Ishikawa (cell line): ENCODE measurements around the gene LMAN1L.

Source experiments
- CEBPB ChIP-seq: IDR thresholded peaks from 2 replicates; pipeline ENCODE4 v1.6.1; 2012
- CREB1 ChIP-seq: IDR thresholded peaks from 2 replicates; pipeline ENCODE4 v1.6.1; 2012; ENCODE audit warnings: low read depth
- EGR1 ChIP-seq: IDR thresholded peaks from 2 replicates; pipeline ENCODE4 v1.6.1; 2012
- EP300 ChIP-seq: IDR thresholded peaks from 2 replicates; pipeline ENCODE4 v1.6.1; 2012; ENCODE audit warnings: borderline replicate concordance
- FOXM1 ChIP-seq: IDR thresholded peaks from 2 replicates; pipeline ENCODE4 v1.6.1; 2012; ENCODE audit warnings: low read depth, borderline replicate concordance
- TAF1 ChIP-seq: IDR thresholded peaks from 2 replicates; pipeline ENCODE4 v1.6.1; 2012; ENCODE audit warnings: low read depth, mild to moderate bottlenecking
- YY1 ChIP-seq: IDR thresholded peaks from 2 replicates; pipeline ENCODE4 v1.6.1; 2012; ENCODE audit warnings: low read depth
- ZBTB7A ChIP-seq: IDR thresholded peaks from 2 replicates; pipeline ENCODE4 v1.6.1; 2012; ENCODE audit warnings: low read depth
- TF ChIP-seq, protein P1 (sequence below): IDR thresholded peaks from 2 replicates; pipeline ENCODE4 v1.6.1; 2012; ENCODE audit warnings: low read depth, mild to moderate bottlenecking
- TF ChIP-seq, protein P2 (sequence below): IDR thresholded peaks from 2 replicates; pipeline ENCODE4 v1.6.1; 2012
- TF ChIP-seq, protein P3 (sequence below): IDR thresholded peaks from 2 replicates; pipeline ENCODE4 v1.6.1; 2012

DNA sequence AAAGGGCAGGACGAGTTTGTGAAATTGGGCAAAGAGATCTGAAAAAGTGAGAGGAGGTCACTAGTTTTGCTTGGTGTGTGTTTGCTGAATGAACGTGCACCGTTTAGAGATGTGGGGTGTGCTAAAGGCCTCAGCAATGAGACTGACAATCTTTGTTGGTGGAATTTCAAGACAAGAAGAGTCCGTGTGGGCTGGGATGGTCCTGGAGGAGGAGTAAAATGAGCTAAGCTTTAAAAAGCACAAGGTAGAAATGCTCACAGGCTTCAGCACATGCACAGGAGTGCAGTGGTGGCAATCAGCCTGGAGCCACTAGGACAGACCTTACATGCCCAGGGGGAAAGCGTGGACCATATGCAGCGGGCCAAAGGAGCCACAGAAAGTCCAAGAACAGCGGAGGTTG is 12.3 kb downstream of the LMAN1L start:
- TF ChIP-seq, protein P1, sequence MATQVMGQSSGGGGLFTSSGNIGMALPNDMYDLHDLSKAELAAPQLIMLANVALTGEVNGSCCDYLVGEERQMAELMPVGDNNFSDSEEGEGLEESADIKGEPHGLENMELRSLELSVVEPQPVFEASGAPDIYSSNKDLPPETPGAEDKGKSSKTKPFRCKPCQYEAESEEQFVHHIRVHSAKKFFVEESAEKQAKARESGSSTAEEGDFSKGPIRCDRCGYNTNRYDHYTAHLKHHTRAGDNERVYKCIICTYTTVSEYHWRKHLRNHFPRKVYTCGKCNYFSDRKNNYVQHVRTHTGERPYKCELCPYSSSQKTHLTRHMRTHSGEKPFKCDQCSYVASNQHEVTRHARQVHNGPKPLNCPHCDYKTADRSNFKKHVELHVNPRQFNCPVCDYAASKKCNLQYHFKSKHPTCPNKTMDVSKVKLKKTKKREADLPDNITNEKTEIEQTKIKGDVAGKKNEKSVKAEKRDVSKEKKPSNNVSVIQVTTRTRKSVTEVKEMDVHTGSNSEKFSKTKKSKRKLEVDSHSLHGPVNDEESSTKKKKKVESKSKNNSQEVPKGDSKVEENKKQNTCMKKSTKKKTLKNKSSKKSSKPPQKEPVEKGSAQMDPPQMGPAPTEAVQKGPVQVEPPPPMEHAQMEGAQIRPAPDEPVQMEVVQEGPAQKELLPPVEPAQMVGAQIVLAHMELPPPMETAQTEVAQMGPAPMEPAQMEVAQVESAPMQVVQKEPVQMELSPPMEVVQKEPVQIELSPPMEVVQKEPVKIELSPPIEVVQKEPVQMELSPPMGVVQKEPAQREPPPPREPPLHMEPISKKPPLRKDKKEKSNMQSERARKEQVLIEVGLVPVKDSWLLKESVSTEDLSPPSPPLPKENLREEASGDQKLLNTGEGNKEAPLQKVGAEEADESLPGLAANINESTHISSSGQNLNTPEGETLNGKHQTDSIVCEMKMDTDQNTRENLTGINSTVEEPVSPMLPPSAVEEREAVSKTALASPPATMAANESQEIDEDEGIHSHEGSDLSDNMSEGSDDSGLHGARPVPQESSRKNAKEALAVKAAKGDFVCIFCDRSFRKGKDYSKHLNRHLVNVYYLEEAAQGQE, result no peak
- TF ChIP-seq EP300, result no peak
- no peak for TF ChIP-seq YY1
- TF ChIP-seq EGR1, result no peak
- TF ChIP-seq TAF1, result no peak
- TF ChIP-seq, protein P2, sequence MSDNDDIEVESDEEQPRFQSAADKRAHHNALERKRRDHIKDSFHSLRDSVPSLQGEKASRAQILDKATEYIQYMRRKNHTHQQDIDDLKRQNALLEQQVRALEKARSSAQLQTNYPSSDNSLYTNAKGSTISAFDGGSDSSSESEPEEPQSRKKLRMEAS, result no peak
- TF ChIP-seq CREB1, result no peak
- TF ChIP-seq, protein P3, sequence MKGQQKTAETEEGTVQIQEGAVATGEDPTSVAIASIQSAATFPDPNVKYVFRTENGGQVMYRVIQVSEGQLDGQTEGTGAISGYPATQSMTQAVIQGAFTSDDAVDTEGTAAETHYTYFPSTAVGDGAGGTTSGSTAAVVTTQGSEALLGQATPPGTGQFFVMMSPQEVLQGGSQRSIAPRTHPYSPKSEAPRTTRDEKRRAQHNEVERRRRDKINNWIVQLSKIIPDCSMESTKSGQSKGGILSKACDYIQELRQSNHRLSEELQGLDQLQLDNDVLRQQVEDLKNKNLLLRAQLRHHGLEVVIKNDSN, result no peak
- TF ChIP-seq CEBPB, result no peak
- no peak for TF ChIP-seq ZBTB7A
- TF ChIP-seq FOXM1, result no peak
